H9 (cell line): Measurements from ENCODE around the gene SLC16A10. TPM values are rescaled to one million over a fixed set of nuclear protein-coding genes. Genes with fewer than 3 reads are reported as not detected.

Experiments
- DNase-seq: peaks from one replicate; pipeline ENCODE4 v3.0.0-alpha.2; 2017
- H2AFZ ChIP-seq: one replicate; pipeline ENCODE4 v1.6.1; 2013; ENCODE audit warnings: mild to moderate bottlenecking, low read length, control low read depth, moderate library complexity
- H2AK5ac ChIP-seq: 2 replicates; pipeline ENCODE4 v1.6.1; 2013; ENCODE audit warnings: low read length, control low read depth, mixed read lengths; ENCODE audit not compliant: insufficient read length
- H2BK120ac ChIP-seq: one replicate; pipeline ENCODE4 v1.6.1; 2013; ENCODE audit warnings: low read depth, mild to moderate bottlenecking, low read length, control low read depth, inconsistent platforms; ENCODE audit not compliant: poor library complexity, severe bottlenecking
- H2BK12ac ChIP-seq: 2 replicates; pipeline ENCODE4 v1.6.1; 2013; ENCODE audit warnings: low read length, control low read depth, mixed read lengths, low read depth; ENCODE audit not compliant: insufficient read length
- H2BK15ac ChIP-seq: 2 replicates; pipeline ENCODE4 v1.6.1; 2013; ENCODE audit warnings: low read depth, low read length, control low read depth
- H2BK20ac ChIP-seq: one replicate; pipeline ENCODE4 v1.6.1; 2013; ENCODE audit warnings: low read depth, mild to moderate bottlenecking, low read length, control low read depth, inconsistent platforms; ENCODE audit not compliant: poor library complexity, severe bottlenecking
- H2BK5ac ChIP-seq: 2 replicates; pipeline ENCODE4 v1.6.1; 2013; ENCODE audit warnings: low read length, control low read depth, mixed read lengths; ENCODE audit not compliant: insufficient read length
- H3K14ac ChIP-seq: 2 replicates; pipeline ENCODE4 v1.6.1; 2013; ENCODE audit warnings: low read length, control low read depth; ENCODE audit not compliant: insufficient read depth
- H3K18ac ChIP-seq: 2 replicates; pipeline ENCODE4 v1.6.1; 2013; ENCODE audit warnings: low read depth, mild to moderate bottlenecking, mixed read lengths, low read length, control low read depth; ENCODE audit not compliant: insufficient read length
- H3K23ac ChIP-seq: 2 replicates; pipeline ENCODE4 v1.6.1; 2013; ENCODE audit warnings: low read length, control low read depth, mixed read lengths, low read depth; ENCODE audit not compliant: insufficient read length
- H3K23me2 ChIP-seq: 2 replicates; pipeline ENCODE4 v1.6.1; 2013; ENCODE audit warnings: low read depth, mild to moderate bottlenecking, mixed read lengths, low read length, control low read depth; ENCODE audit not compliant: insufficient read length, poor library complexity, severe bottlenecking
- H3K27ac ChIP-seq: 2 replicates; pipeline ENCODE4 v1.5.1; 2013; ENCODE audit warnings: low read length, control low read depth, mixed read lengths, low read depth; ENCODE audit not compliant: insufficient read length
- H3K27me3 ChIP-seq: 2 replicates; pipeline ENCODE4 v1.6.1; 2013; ENCODE audit warnings: low read length, control low read depth, inconsistent platforms; ENCODE audit not compliant: insufficient read depth
- H3K4ac ChIP-seq: 2 replicates; pipeline ENCODE4 v1.6.1; 2013; ENCODE audit warnings: low read depth, mild to moderate bottlenecking, control low read depth, inconsistent platforms, low read length, moderate library complexity
- H3K4me1 ChIP-seq: 2 replicates; pipeline ENCODE4 v1.6.1; 2013; ENCODE audit warnings: low read length, control low read depth, inconsistent platforms; ENCODE audit not compliant: insufficient read depth
- H3K4me2 ChIP-seq: 2 replicates; pipeline ENCODE4 v1.6.1; 2013; ENCODE audit warnings: low read length, control low read depth, mixed read lengths; ENCODE audit not compliant: insufficient read length, insufficient read depth
- H3K56ac ChIP-seq: 2 replicates; pipeline ENCODE4 v1.6.1; 2013; ENCODE audit warnings: low read depth, mild to moderate bottlenecking, mixed read lengths, low read length, control low read depth; ENCODE audit not compliant: insufficient read length
- H3K79me1 ChIP-seq: 2 replicates; pipeline ENCODE4 v1.6.1; 2013; ENCODE audit warnings: low read depth, mild to moderate bottlenecking, moderate library complexity, low read length, control low read depth, inconsistent platforms; ENCODE audit not compliant: insufficient read depth, poor library complexity, severe bottlenecking
- H3K79me2 ChIP-seq: 2 replicates; pipeline ENCODE4 v1.6.1; 2013; ENCODE audit warnings: low read length, control low read depth, inconsistent platforms; ENCODE audit not compliant: insufficient read depth
- H3K9ac ChIP-seq: 2 replicates; pipeline ENCODE4 v1.6.1; 2013; ENCODE audit warnings: low read length, control low read depth, mixed read lengths; ENCODE audit not compliant: insufficient read length; ENCODE audit errors: extremely low read depth
- H3K9me3 ChIP-seq: one replicate; pipeline ENCODE4 v1.6.1; 2013; ENCODE audit warnings: low read depth, low read length, inconsistent platforms; ENCODE audit not compliant: control insufficient read depth
- H3T11ph ChIP-seq: one replicate; pipeline ENCODE4 v1.6.1; 2013; ENCODE audit warnings: mild to moderate bottlenecking, low read length, control low read depth, inconsistent platforms
- H4K20me1 ChIP-seq: one replicate; pipeline ENCODE4 v1.6.1; 2013; ENCODE audit not compliant: control insufficient read depth, insufficient read length, insufficient read depth
- H4K5ac ChIP-seq: 2 replicates; pipeline ENCODE4 v1.6.1; 2013; ENCODE audit warnings: low read depth, mild to moderate bottlenecking, mixed read lengths, low read length, control low read depth; ENCODE audit not compliant: insufficient read length
- H4K8ac ChIP-seq: replicated peaks from 2 replicates; pipeline ENCODE4 v1.6.1; 2013; ENCODE audit warnings: low read length, control low read depth, mixed read lengths, low read depth; ENCODE audit not compliant: insufficient read length
- H4K91ac ChIP-seq: 2 replicates; pipeline ENCODE4 v1.6.1; 2013; ENCODE audit warnings: low read depth, mild to moderate bottlenecking, moderate library complexity, mixed read lengths, low read length, control low read depth; ENCODE audit not compliant: insufficient read length
- H3K27ac Mint-ChIP-seq, 3 experiments: 2 replicates in 2 of 3; 3 replicates in 1 of 3; pipeline ENCODE4 v1.8.0; 2020 to 2021; ENCODE audit warnings: mixed read lengths in 3 of 3, mild to moderate bottlenecking in 1 of 3, moderate library complexity in 1 of 3
- H3K27me3 Mint-ChIP-seq: 2 replicates; pipeline ENCODE4 v1.8.0; 2021; ENCODE audit warnings: low read depth, mild to moderate bottlenecking, moderate library complexity, mixed read lengths
- H3K36me3 Mint-ChIP-seq, 3 experiments: 2 replicates in 2 of 3; 3 replicates in 1 of 3; pipeline ENCODE4 v1.8.0; 2020 to 2021; ENCODE audit warnings: low read depth in 3 of 3, mixed read lengths in 3 of 3; ENCODE audit not compliant: insufficient read depth in 1 of 3
- H3K4me1 Mint-ChIP-seq, 2 experiments: 2 replicates each; pipeline ENCODE4 v1.8.0; 2020; ENCODE audit warnings: mixed read lengths in 2 of 2
- H3K4me3 Mint-ChIP-seq, 2 experiments: 2 replicates in 1 of 2; 3 replicates in 1 of 2; pipeline ENCODE4 v1.8.0; 2020 to 2021; ENCODE audit warnings: mild to moderate bottlenecking in 2 of 2, mixed read lengths in 2 of 2, moderate library complexity in 1 of 2
- H3K9me3 Mint-ChIP-seq, 2 experiments: 2 replicates in 1 of 2; 3 replicates in 1 of 2; pipeline ENCODE4 v1.8.0; 2020; ENCODE audit warnings: mild to moderate bottlenecking in 2 of 2, mixed read lengths in 2 of 2, moderate library complexity in 1 of 2
- CTCF ChIP-seq: fragments of 200-600 bp; sonication (generic); conservative IDR thresholded peaks from 3 replicates; pipeline ENCODE4 v1.8.0; 2021; ENCODE audit warnings: antibody characterized with exemption, mild to moderate bottlenecking
- WGBS: extraction: QIAGEN DNeasy Blood & Tissue Kit; methylation state at CpG from one replicate; pipeline ENCODE4 v1.1.7; 2013; ENCODE audit warnings: missing lambda C conversion rate, low lambda C conversion rate, mixed read lengths; ENCODE audit not compliant: insufficient read length; ENCODE audit errors: extremely low coverage; 5-methylcytosine and 5-hydroxymethylcytosine counted together
- total RNA-seq: library from RNA; stranded (reverse); gene quantifications from 2 replicates; pipeline ENCODE4 v1.2.1, GENCODE V29; 2021

SLC16A10 gene
- total RNA-seq, 1 experiment from 2014 or later, result 11.4 TPM

GRCh38 chr6:111147440-111147839 is 60.1 kb downstream of the SLC16A10 start:
- peaks cover 0 to 6% of the 10 kb centered on the region in 2 experiments; a peak in 2 of 5 replicates for H3K9me3 Mint-ChIP-seq
- Histone ChIP-seq H3K27ac (no peak overlapping the region), H2BK12ac (no peak overlapping the region), H3K4ac (no peak overlapping the region), H4K8ac (no peak overlapping the region), H3K4me1 (no peaks in the 10 kb centered on the region), H2AFZ (no peak overlapping the region), H3K18ac (no peak overlapping the region), H3K23me2 (no peaks in the 10 kb centered on the region), H3K79me2 (no peaks in the 10 kb centered on the region), H2BK20ac (no peak overlapping the region), H2BK15ac (no peak overlapping the region), H3K56ac (no peak overlapping the region), H3K9me3 (no peaks in the 10 kb centered on the region), H3K4me2 (no peak overlapping the region), H2BK5ac (no peak overlapping the region), H2BK120ac (no peak overlapping the region), H3K79me1 (no peaks in the 10 kb centered on the region), H4K5ac (no peak overlapping the region), H3K23ac (no peak overlapping the region), H3K9ac (no peak overlapping the region), H3K14ac (no peak overlapping the region), H3K27me3 (no peaks in the 10 kb centered on the region), H4K91ac (no peak overlapping the region), H3T11ph (no peak overlapping the region), H4K20me1 (no peaks in the 10 kb centered on the region), H2AK5ac (no peak overlapping the region)
- no peak overlapping the region for H3K4me3 Mint-ChIP-seq
- peaks cover 0 to 5% (median 4%) of the 10 kb centered on the region in 3 experiments; a peak in 3 of 7 replicates for H3K36me3 Mint-ChIP-seq
- H3K27me3 Mint-ChIP-seq, result no peaks in the 10 kb centered on the region; the same call in 1 of the 2 replicates
- DNase-seq, result no peak
- TF ChIP-seq CTCF, result no peak
- H3K4me1 Mint-ChIP-seq, result no peaks in the 10 kb centered on the region
- WGBS, result no CpG with 5 or more reads among the region's 3 CpGs
- no peak overlapping the region for H3K27ac Mint-ChIP-seq
